CD14-positive monocyte (primary cell): Measurements from ENCODE around the gene EPM2A. TPM values are rescaled to one million over a fixed set of nuclear protein-coding genes. Genes with fewer than 3 reads are reported as not detected.

Source experiments
- DNase-seq, 3 donors: peaks; one replicate each; pipeline ENCODE4 v3.0.0-alpha.2; 2011 to 2022
- H2AFZ ChIP-seq: 2 replicates; pipeline ENCODE4 v1.6.0; 2012; ENCODE audit warnings: mild to moderate bottlenecking, low read depth, low read length, inconsistent platforms; ENCODE audit not compliant: insufficient read depth, poor library complexity, severe bottlenecking
- H3K27ac ChIP-seq, 2 donors: 1 replicate in 1 of 2; 2 replicates in 1 of 2; pipeline ENCODE4 v1.5.1; 2012 to 2013; ENCODE audit warnings: low read length in 2 of 2, control low read depth in 1 of 2, inconsistent platforms in 1 of 2, low read depth in 1 of 2, mild to moderate bottlenecking in 1 of 2
- H3K27me3 ChIP-seq, 2 donors: one replicate each; pipeline versions ENCODE4 v1.6.0 to v1.6.1; 2011 to 2013; ENCODE audit warnings: low read length in 2 of 2; ENCODE audit not compliant: control insufficient read depth in 2 of 2, insufficient read depth in 2 of 2
- H3K36me3 ChIP-seq, 2 donors: replicated peaks in 1 of 2; 1 replicate in 1 of 2; 2 replicates in 1 of 2; pipeline versions ENCODE4 v1.5.1 to v1.6.1; 2012 to 2013; ENCODE audit warnings: low read length in 2 of 2, control low read depth in 1 of 2, inconsistent platforms in 1 of 2, mild to moderate bottlenecking in 1 of 2; ENCODE audit not compliant: insufficient read depth in 2 of 2, control insufficient read depth in 1 of 2
- H3K4me1 ChIP-seq, 2 donors: 1 replicate in 1 of 2; 2 replicates in 1 of 2; pipeline versions ENCODE4 v1.5.1 to v1.6.1; 2012 to 2013; ENCODE audit warnings: low read length in 2 of 2, control low read depth in 1 of 2, inconsistent platforms in 1 of 2, mild to moderate bottlenecking in 1 of 2, moderate library complexity in 1 of 2; ENCODE audit not compliant: insufficient read depth in 2 of 2, control insufficient read depth in 1 of 2
- H3K4me2 ChIP-seq: replicated peaks from 2 replicates; pipeline ENCODE3; 2012; ENCODE audit warnings: low read length, moderate library complexity, mild to moderate bottlenecking; ENCODE audit not compliant: poor library complexity, severe bottlenecking; ENCODE audit errors: extremely low read depth
- H3K4me3 ChIP-seq, 3 experiments: fragments of 200-600 bp in 1 of 3; sonication (generic) in 1 of 3; replicated peaks in 1 of 3; 1 replicate in 2 of 3; 2 replicates in 1 of 3; pipeline ENCODE4 v1.5.1; 2011 to 2013; ENCODE audit warnings: low read length in 3 of 3, mild to moderate bottlenecking in 3 of 3, control low read depth in 2 of 3, low read depth in 2 of 3, inconsistent platforms in 1 of 3, moderate library complexity in 1 of 3
- H3K79me2 ChIP-seq: 2 replicates; pipeline ENCODE4 v1.6.0; 2012; ENCODE audit warnings: mild to moderate bottlenecking, control low read depth, inconsistent platforms, low read length, moderate library complexity; ENCODE audit not compliant: insufficient read depth
- H3K9ac ChIP-seq: 2 replicates; pipeline ENCODE4 v1.6.0; 2017; ENCODE audit warnings: low read length, mild to moderate bottlenecking; ENCODE audit not compliant: insufficient read depth, poor library complexity, severe bottlenecking
- H3K9me3 ChIP-seq, 2 donors: replicated peaks in 1 of 2; 1 replicate in 1 of 2; 2 replicates in 1 of 2; pipeline versions ENCODE4 v1.5.1 to v1.6.1; 2012 to 2013; ENCODE audit warnings: low read length in 2 of 2, control low read depth in 1 of 2; ENCODE audit not compliant: control insufficient read depth in 1 of 2, insufficient read depth in 1 of 2
- H4K20me1 ChIP-seq: 2 replicates; pipeline ENCODE4 v1.6.0; 2012; ENCODE audit warnings: mild to moderate bottlenecking, low read length, control low read depth, moderate library complexity; ENCODE audit not compliant: insufficient read depth
- H3K27ac Mint-ChIP-seq, 7 donors: one replicate each; pipeline ENCODE4 v1.8.0; 2020; ENCODE audit warnings: mild to moderate bottlenecking in 7 of 7, mixed read lengths in 7 of 7, moderate library complexity in 6 of 7, inconsistent platforms in 2 of 7
- H3K27me3 Mint-ChIP-seq, 3 donors: one replicate each; pipeline ENCODE4 v1.8.0; 2021 to 2022; ENCODE audit warnings: low read depth in 3 of 3, mild to moderate bottlenecking in 3 of 3, mixed read lengths in 3 of 3, moderate library complexity in 3 of 3, inconsistent platforms in 1 of 3
- H3K36me3 Mint-ChIP-seq, 2 donors: one replicate each; pipeline ENCODE4 v1.8.0; 2020; ENCODE audit warnings: mixed read lengths in 2 of 2, inconsistent platforms in 1 of 2, mild to moderate bottlenecking in 1 of 2
- H3K4me1 Mint-ChIP-seq: one replicate; pipeline ENCODE4 v1.8.0; 2020; ENCODE audit warnings: mild to moderate bottlenecking, mixed read lengths
- H3K4me3 Mint-ChIP-seq, 2 donors: one replicate each; pipeline ENCODE4 v1.8.0; 2020; ENCODE audit warnings: mild to moderate bottlenecking in 2 of 2, mixed read lengths in 2 of 2, moderate library complexity in 1 of 2
- H3K9me3 Mint-ChIP-seq, 7 donors: one replicate each; pipeline ENCODE4 v1.8.0; 2020 to 2022; ENCODE audit warnings: mixed read lengths in 7 of 7, mild to moderate bottlenecking in 6 of 7, moderate library complexity in 6 of 7, inconsistent platforms in 2 of 7
- WGBS: methylation state at CpG from one replicate; pipeline ENCODE4 v1.1.5; 2013; ENCODE audit warnings: missing lambda C conversion rate; ENCODE audit not compliant: insufficient coverage; 5-methylcytosine and 5-hydroxymethylcytosine counted together
- intact Hi-C, 2 donors: fragments of 100-400 bp; cut with micrococcal nuclease; formaldehyde crosslinking; loops; one replicate each; pipeline versions ENCODE4 v1.15.0 to v1.15.1; 2023
- polyA plus RNA-seq, 3 donors: library from polyadenylated mRNA; depleted of rRNA in 1 of 3; unstranded in 2 of 3; stranded (reverse) in 1 of 3; fragments of 300-500 nt in 2 of 3; fragments of >200 nt in 1 of 3; fragmentation: Illumina TruSeq in 2 of 3; gene quantifications; 1 replicate in 2 of 3; 2 replicates in 1 of 3; pipeline ENCODE4 v1.2.3, GENCODE V29; 2012 to 2021
- TF ChIP-seq, protein P1 (sequence below): fragments of 200-600 bp; IDR thresholded peaks from one replicate; pipeline ENCODE4 v1.8.0; 2022; ENCODE audit warnings: antibody characterized with exemption, mild to moderate bottlenecking

EPM2A gene
- polyA plus RNA-seq, 3 donors, result 2.5 to 4.1 (median 3.2) TPM

- TF ChIP-seq, protein P1, sequence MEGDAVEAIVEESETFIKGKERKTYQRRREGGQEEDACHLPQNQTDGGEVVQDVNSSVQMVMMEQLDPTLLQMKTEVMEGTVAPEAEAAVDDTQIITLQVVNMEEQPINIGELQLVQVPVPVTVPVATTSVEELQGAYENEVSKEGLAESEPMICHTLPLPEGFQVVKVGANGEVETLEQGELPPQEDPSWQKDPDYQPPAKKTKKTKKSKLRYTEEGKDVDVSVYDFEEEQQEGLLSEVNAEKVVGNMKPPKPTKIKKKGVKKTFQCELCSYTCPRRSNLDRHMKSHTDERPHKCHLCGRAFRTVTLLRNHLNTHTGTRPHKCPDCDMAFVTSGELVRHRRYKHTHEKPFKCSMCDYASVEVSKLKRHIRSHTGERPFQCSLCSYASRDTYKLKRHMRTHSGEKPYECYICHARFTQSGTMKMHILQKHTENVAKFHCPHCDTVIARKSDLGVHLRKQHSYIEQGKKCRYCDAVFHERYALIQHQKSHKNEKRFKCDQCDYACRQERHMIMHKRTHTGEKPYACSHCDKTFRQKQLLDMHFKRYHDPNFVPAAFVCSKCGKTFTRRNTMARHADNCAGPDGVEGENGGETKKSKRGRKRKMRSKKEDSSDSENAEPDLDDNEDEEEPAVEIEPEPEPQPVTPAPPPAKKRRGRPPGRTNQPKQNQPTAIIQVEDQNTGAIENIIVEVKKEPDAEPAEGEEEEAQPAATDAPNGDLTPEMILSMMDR, result no peak
- Histone ChIP-seq H3K36me3 (no peaks in the 10 kb centered on the region), H3K27me3 (no peaks in the 10 kb centered on the region), H3K9me3 (no peaks in the 10 kb centered on the region), H3K4me3 (no peak overlapping the region), H3K4me1 (no peaks in the 10 kb centered on the region), H3K4me2 (no peak overlapping the region), H3K27ac (no peak overlapping the region), H3K79me2 (no peaks in the 10 kb centered on the region), H2AFZ (no peak overlapping the region), H4K20me1 (no peaks in the 10 kb centered on the region), H3K9ac (no peak overlapping the region)
- no peak for DNase-seq
- Mint-ChIP-seq H3K27me3 (no peaks in the 10 kb centered on the region), H3K27ac (no peak overlapping the region), H3K36me3 (no peaks in the 10 kb centered on the region), H3K4me3 (no peak overlapping the region), H3K9me3 (peaks cover 0 to 3% (median 0%) of the 10 kb centered on the region in 7 donors), H3K4me1 (no peaks in the 10 kb centered on the region)
- intact Hi-C loops, result no loop called here
- no CpG with 5 or more reads among the region's 1 CpG for WGBS
These were observed 126.5 kb downstream of the EPM2A start for GRCh38 chr6:145608850-145609249.

DNA sequence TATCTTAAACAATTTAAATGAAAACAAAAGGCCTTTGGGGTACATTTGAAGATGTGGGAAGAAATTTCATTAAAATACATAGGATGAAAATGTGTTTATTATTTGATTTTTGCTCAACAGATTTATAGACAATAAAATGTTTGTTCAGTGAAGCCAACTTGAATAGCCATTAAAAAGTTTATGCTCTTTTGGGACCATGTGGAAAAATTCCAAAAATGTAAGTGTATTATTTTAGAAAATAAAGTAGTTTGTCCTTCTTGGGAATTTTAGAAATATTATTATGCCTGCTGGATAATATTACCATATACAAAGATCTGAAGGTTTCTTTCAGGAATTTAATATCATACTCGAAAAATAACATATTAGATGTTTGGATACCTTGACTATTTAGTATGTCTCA lies 131.3 kb downstream of the EPM2A start:
- no peak overlapping the region for H3K4me2 ChIP-seq
- Mint-ChIP-seq H3K27ac (no peak overlapping the region), H3K4me3 (no peak overlapping the region), H3K36me3 (no peaks in the 10 kb centered on the region), H3K9me3 (peaks cover 0 to 6% (median 3%) of the 10 kb centered on the region in 7 donors), H3K27me3 (no peaks in the 10 kb centered on the region), H3K4me1 (no peaks in the 10 kb centered on the region)
- no peak overlapping the region for H3K4me3 ChIP-seq
- TF ChIP-seq, protein P1, result no peak
- no peak overlapping the region for H2AFZ ChIP-seq
- H3K79me2 ChIP-seq, result no peaks in the 10 kb centered on the region
- intact Hi-C loops, result no loop called here
- no peaks in the 10 kb centered on the region for H3K4me1 ChIP-seq
- H4K20me1 ChIP-seq, result no peaks in the 10 kb centered on the region
- no peak for DNase-seq
- H3K27ac ChIP-seq, result no peak overlapping the region
- H3K9ac ChIP-seq, result no peak overlapping the region
- no CpG with 5 or more reads among the region's 1 CpG for WGBS
- H3K36me3 ChIP-seq, result no peaks in the 10 kb centered on the region
- no peaks in the 10 kb centered on the region for H3K27me3 ChIP-seq
- H3K9me3 ChIP-seq, result no peaks in the 10 kb centered on the region
